Measurements from ENCODE around the gene GNAZ. TPM values are rescaled to one million over a fixed set of nuclear protein-coding genes. Genes with fewer than 3 reads are reported as not detected.
"Not testable (repeated sequence)": the region's sequence is repeated elsewhere in the genome, so short reads cannot be mapped to it uniquely, and the experiment has no call there.

Gene GNAZ
- total RNA-seq, 1 experiment from 2014 or later: 11.1 TPM

DNA sequence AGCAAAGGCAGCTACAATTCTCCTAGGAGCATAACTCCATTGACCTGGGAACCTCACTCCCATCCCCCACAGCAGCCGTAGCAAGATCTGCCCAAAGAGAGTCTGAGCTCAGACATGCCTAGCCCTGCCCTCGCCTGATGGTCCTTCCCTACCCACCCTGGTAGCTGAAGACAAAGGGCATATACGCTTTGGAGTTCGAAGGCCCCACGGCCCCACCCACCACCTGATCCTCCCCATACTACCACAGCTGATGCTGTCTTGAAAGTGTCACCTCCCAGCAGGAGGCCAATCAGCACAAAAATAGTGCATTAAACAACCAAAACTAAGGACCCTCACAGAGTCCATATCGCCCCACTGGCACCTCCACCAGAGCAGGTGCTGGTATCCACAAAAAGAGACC lies 22.6 kb upstream of the GNAZ start (continued):
- TF ChIP-seq, protein P1, sequence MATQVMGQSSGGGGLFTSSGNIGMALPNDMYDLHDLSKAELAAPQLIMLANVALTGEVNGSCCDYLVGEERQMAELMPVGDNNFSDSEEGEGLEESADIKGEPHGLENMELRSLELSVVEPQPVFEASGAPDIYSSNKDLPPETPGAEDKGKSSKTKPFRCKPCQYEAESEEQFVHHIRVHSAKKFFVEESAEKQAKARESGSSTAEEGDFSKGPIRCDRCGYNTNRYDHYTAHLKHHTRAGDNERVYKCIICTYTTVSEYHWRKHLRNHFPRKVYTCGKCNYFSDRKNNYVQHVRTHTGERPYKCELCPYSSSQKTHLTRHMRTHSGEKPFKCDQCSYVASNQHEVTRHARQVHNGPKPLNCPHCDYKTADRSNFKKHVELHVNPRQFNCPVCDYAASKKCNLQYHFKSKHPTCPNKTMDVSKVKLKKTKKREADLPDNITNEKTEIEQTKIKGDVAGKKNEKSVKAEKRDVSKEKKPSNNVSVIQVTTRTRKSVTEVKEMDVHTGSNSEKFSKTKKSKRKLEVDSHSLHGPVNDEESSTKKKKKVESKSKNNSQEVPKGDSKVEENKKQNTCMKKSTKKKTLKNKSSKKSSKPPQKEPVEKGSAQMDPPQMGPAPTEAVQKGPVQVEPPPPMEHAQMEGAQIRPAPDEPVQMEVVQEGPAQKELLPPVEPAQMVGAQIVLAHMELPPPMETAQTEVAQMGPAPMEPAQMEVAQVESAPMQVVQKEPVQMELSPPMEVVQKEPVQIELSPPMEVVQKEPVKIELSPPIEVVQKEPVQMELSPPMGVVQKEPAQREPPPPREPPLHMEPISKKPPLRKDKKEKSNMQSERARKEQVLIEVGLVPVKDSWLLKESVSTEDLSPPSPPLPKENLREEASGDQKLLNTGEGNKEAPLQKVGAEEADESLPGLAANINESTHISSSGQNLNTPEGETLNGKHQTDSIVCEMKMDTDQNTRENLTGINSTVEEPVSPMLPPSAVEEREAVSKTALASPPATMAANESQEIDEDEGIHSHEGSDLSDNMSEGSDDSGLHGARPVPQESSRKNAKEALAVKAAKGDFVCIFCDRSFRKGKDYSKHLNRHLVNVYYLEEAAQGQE (IDR thresholded peaks at IDR 0.05; ENCODE audit: low read depth): no peak
- TF ChIP-seq ELF1 (IDR thresholded peaks at IDR 0.05; ENCODE audit: borderline replicate concordance, low read depth): no peak
- no peak for TF ChIP-seq CEBPB (IDR thresholded peaks at IDR 0.05; ENCODE audit: low read depth)
- TF ChIP-seq, protein P2, sequence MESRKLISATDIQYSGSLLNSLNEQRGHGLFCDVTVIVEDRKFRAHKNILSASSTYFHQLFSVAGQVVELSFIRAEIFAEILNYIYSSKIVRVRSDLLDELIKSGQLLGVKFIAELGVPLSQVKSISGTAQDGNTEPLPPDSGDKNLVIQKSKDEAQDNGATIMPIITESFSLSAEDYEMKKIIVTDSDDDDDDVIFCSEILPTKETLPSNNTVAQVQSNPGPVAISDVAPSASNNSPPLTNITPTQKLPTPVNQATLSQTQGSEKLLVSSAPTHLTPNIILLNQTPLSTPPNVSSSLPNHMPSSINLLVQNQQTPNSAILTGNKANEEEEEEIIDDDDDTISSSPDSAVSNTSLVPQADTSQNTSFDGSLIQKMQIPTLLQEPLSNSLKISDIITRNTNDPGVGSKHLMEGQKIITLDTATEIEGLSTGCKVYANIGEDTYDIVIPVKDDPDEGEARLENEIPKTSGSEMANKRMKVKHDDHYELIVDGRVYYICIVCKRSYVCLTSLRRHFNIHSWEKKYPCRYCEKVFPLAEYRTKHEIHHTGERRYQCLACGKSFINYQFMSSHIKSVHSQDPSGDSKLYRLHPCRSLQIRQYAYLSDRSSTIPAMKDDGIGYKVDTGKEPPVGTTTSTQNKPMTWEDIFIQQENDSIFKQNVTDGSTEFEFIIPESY (IDR thresholded peaks at IDR 0.05; ENCODE audit: extremely low read depth, insufficient replicate concordance, low read length): no peak
- TF ChIP-seq EZH2phosphoT487 (IDR thresholded peaks at IDR 0.05; ENCODE audit: borderline replicate concordance): no peak
- no peak for TF ChIP-seq ZFX (IDR thresholded peaks at IDR 0.05)

DNA sequence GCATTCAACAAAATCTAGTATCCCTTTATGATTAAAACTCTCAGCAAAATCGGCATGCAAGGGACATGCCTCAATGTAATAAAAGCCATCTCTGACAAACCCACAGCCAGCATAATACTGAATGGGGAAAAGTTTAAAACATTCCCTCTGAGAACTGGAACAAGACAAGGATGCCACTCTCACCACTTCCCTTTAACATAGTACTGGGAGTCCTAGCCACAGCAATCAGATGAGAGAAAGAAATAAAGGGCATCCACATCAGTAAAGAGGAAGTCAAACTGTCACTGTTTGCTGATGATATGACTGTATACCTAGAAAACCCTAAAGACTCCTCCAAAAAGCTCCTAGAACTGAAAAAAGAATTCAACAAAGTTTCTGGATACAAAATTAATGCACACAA lies 19.8 kb upstream of the GNAZ start:
- H3K9ac ChIP-seq (ENCODE audit: low read length); H3K4me3 ChIP-seq (replicated peaks in 1 of 2; ENCODE audit: low read depth in 1 of 2, low read length in 2 of 2); CTCF ChIA-PET; H4K20me1 ChIP-seq (ENCODE audit: insufficient read depth); H3K9me2 ChIP-seq (ENCODE audit: insufficient read depth); intact Hi-C loops (cut with micrococcal nuclease); DNase-seq (ENCODE audit: low read depth, low spot score); ATAC-seq; H3K79me2 ChIP-seq (ENCODE audit: insufficient read depth, low read length); H3K27ac ChIP-seq (ENCODE audit: low read depth, low read length); H2AFZ ChIP-seq (ENCODE audit: low read depth, low read length, poor library complexity, severe bottlenecking); H3K9me3 ChIP-seq (ENCODE audit: control insufficient read depth in 1 of 2, insufficient read depth in 1 of 2, low read depth in 1 of 2, low read length in 2 of 2); POLR2A ChIA-PET; H3K27me3 ChIP-seq (ENCODE audit: insufficient read depth, low read length); H3K4me2 ChIP-seq (ENCODE audit: low read length); RAD21 ChIA-PET (ENCODE audit: low non-redundant PET in 1 of 2, low total read pairs in 2 of 2, uncharacterized antibody in 2 of 2, unreplicated experiment in 2 of 2); BruUV-seq (replicated peaks); H3K36me3 ChIP-seq (ENCODE audit: control insufficient read depth in 1 of 2, insufficient read depth in 2 of 2, low read length in 2 of 2); H3K4me1 ChIP-seq (ENCODE audit: control insufficient read depth in 1 of 2, insufficient read depth in 2 of 2, low read length in 2 of 2): not testable (repeated sequence)

All from HCT116 (cell line).